DOHH2 (cell line): ENCODE data around the gene PLCB3.

ENCODE experiments used
- H3F3A ChIP-seq: fragments of 200-600 bp; sonication (generic), shearing (Covaris generic); 2 replicates; pipeline ENCODE4 v1.6.0; 2016; ENCODE audit warnings: antibody characterized with exemption, mild to moderate bottlenecking; ENCODE audit not compliant: control insufficient read depth, insufficient read depth
- H3K27ac ChIP-seq: fragments of 200-600 bp; sonication (generic); 2 replicates; pipeline ENCODE4 v1.5.1; 2014; ENCODE audit warnings: low read depth, mild to moderate bottlenecking, low read length, moderate library complexity
- H3K27me3 ChIP-seq: fragments of 200-600 bp; sonication (generic); 2 replicates; pipeline ENCODE4 v1.6.1; 2014; ENCODE audit warnings: mild to moderate bottlenecking, low read length, mixed read lengths; ENCODE audit not compliant: control insufficient read depth
- H3K36me3 ChIP-seq: fragments of 200-600 bp; sonication (generic); 2 replicates; pipeline ENCODE4 v1.6.1; 2014; ENCODE audit warnings: mild to moderate bottlenecking, low read length, moderate library complexity, mixed read lengths; ENCODE audit not compliant: control insufficient read depth
- H3K4me1 ChIP-seq: fragments of 200-600 bp; sonication (generic); 2 replicates; pipeline ENCODE4 v1.6.1; 2014; ENCODE audit warnings: mild to moderate bottlenecking, low read length, mixed read lengths; ENCODE audit not compliant: control insufficient read depth
- H3K4me2 ChIP-seq: fragments of 200-600 bp; sonication (generic); 2 replicates; pipeline ENCODE4 v1.6.0; 2014; ENCODE audit warnings: mild to moderate bottlenecking, low read length, moderate library complexity
- H3K4me3 ChIP-seq: fragments of 200-600 bp; sonication (generic); 2 replicates; pipeline ENCODE4 v1.5.1; 2014; ENCODE audit warnings: mild to moderate bottlenecking, low read length, mixed read lengths
- H3K79me2 ChIP-seq: fragments of 200-600 bp; sonication (generic); 2 replicates; pipeline ENCODE4 v1.6.1; 2014; ENCODE audit warnings: mild to moderate bottlenecking, low read length, mixed read lengths; ENCODE audit not compliant: control insufficient read depth
- H3K9me2 ChIP-seq: fragments of 200-600 bp; sonication (generic); replicated peaks from 2 replicates; pipeline ENCODE4 v1.6.1; 2014; ENCODE audit warnings: mild to moderate bottlenecking, low read length, mixed read lengths; ENCODE audit not compliant: control insufficient read depth
- H3K9me3 ChIP-seq: fragments of 200-600 bp; sonication (generic); 2 replicates; pipeline ENCODE4 v1.6.1; 2014; ENCODE audit warnings: antibody characterized with exemption, low read length, mixed read lengths; ENCODE audit not compliant: control insufficient read depth, insufficient read depth
- H4K20me1 ChIP-seq: fragments of 200-600 bp; sonication (generic); 2 replicates; pipeline ENCODE4 v1.6.0; 2014; ENCODE audit warnings: low read depth, mild to moderate bottlenecking, antibody characterized with exemption, low read length, moderate library complexity; ENCODE audit not compliant: control insufficient read depth, insufficient read depth
- EZH2phosphoT487 ChIP-seq: fragments of 200-600 bp; sonication (generic); IDR thresholded peaks from 2 replicates; pipeline ENCODE4 v1.6.1; 2017; ENCODE audit warnings: borderline replicate concordance, mild to moderate bottlenecking, antibody characterized with exemption, low read length, moderate library complexity, mixed read lengths
- TF ChIP-seq, protein P1 (sequence below): fragments of 200-600 bp; sonication (generic); IDR thresholded peaks from one replicate; pipeline ENCODE4 v1.5.1; 2014; ENCODE audit warnings: antibody characterized with exemption, mild to moderate bottlenecking, low read depth, low read length; ENCODE audit not compliant: poor library complexity, severe bottlenecking

PLCB3 gene

DNA sequence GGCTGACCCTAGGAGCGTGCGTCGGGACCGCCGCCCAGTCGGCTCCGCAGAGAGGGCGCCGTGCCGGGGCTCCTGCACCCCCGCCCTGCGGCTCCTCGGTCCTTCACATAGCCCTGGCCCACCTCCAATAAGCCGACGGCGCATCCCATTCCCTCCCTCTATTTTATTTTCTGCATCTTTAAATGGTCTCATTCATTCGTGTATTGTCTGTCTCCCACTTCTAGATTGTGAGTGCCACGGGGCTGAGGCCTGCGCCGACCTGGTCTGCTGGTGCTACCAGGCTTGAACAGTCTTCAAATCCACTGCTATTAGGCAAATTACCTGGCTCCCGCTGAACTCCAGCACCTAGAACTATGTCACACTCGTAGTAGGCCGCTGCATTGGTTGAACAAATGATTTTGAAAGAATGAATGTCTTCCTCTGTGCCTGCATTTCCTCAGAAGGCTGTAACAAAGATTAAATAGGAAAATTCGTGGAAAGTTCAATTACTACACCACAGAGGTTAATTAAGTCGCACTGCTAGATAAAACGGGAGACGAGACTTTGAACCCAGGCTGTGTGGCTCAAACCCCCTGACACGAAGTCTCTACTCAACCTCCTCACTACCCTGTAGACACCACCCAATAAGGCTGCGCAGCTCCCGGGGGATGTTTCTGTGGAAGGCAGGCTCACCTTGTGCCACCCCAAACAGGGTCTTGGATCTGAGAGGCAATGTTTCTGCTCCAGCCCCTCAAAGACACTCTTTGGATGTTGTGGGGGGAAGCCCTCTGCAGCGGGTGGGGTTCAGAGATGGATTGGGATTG lies 3.4 kb upstream of the PLCB3 start:
- peak overlapping the region; percentile 78 for H3K4me3 ChIP-seq
- H3F3A ChIP-seq: peaks cover 29% of the 10 kb centered on the region
- no peaks in the 10 kb centered on the region for H3K9me3 ChIP-seq
- H4K20me1 ChIP-seq: peaks cover 2% of the 10 kb centered on the region; the same call in 1 of the 2 replicates
- H3K27me3 ChIP-seq: no peaks in the 10 kb centered on the region
- H3K79me2 ChIP-seq: peaks cover 42% of the 10 kb centered on the region
- H3K4me1 ChIP-seq: peaks cover 62% of the 10 kb centered on the region
- peaks cover 33% of the 10 kb centered on the region for H3K36me3 ChIP-seq
- H3K27ac ChIP-seq: no peak overlapping the region
- no peaks in the 10 kb centered on the region for H3K9me2 ChIP-seq
- TF ChIP-seq, protein P1, sequence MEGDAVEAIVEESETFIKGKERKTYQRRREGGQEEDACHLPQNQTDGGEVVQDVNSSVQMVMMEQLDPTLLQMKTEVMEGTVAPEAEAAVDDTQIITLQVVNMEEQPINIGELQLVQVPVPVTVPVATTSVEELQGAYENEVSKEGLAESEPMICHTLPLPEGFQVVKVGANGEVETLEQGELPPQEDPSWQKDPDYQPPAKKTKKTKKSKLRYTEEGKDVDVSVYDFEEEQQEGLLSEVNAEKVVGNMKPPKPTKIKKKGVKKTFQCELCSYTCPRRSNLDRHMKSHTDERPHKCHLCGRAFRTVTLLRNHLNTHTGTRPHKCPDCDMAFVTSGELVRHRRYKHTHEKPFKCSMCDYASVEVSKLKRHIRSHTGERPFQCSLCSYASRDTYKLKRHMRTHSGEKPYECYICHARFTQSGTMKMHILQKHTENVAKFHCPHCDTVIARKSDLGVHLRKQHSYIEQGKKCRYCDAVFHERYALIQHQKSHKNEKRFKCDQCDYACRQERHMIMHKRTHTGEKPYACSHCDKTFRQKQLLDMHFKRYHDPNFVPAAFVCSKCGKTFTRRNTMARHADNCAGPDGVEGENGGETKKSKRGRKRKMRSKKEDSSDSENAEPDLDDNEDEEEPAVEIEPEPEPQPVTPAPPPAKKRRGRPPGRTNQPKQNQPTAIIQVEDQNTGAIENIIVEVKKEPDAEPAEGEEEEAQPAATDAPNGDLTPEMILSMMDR: no peak
- TF ChIP-seq EZH2phosphoT487: no peak
- peak overlapping the region; percentile 85 for H3K4me2 ChIP-seq

DNA sequence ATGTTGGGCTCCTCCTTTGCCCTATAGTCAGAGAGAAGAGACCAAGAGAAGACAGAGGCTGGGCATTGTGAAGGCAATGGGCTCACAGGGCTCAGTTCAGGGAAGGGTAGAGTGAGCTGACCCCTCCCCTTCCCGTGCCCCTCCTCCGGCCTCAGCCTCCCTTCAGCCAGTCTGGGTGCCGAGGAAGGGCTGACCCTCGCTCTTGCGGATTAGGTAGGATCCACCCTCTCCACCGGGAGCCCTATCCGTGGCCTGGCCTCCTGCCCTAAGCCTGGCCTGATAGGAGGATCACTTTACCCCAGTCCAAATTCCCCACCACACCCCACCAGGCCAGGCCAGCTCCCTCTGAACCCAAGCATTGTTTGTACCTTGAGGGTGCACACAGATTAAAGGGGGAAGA lies 2.8 kb upstream of the PLCB3 start:
- TF ChIP-seq EZH2phosphoT487: no peak
- TF ChIP-seq, protein P1: no peak
- Histone ChIP-seq H3K9me3 (no peaks in the 10 kb centered on the region), H3K4me2 (no peak overlapping the region), H3K4me1 (peaks cover 59% of the 10 kb centered on the region), H3K79me2 (peaks cover 39% of the 10 kb centered on the region), H4K20me1 (peaks cover 5% of the 10 kb centered on the region; the same call in 1 of the 2 replicates), H3K9me2 (no peaks in the 10 kb centered on the region), H3K27ac (no peak overlapping the region), H3F3A (peaks cover 29% of the 10 kb centered on the region), H3K36me3 (peaks cover 27% of the 10 kb centered on the region), H3K4me3 (no peak overlapping the region), H3K27me3 (no peaks in the 10 kb centered on the region)

DNA sequence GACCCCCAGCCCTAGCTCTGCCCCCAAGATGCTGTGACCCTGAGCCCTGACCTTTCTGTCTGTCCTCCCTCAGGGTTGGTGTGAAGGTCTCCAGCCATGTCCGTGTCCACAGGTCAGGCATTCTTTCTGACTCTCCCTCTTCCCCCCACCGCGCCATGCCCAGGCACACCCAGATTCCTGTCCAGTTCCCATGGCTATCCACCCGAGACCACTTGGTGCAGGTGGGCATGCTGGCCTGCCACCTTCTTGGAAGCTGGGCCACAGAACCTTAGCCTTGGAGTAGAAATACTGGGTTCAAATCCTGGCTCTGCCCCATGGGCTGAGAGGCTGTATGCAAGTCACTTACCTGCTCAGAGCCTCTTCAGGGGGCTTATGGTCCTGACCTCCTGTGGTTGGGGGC lies 2.3 kb upstream of the PLCB3 start:
- Histone ChIP-seq H3K36me3 (peaks cover 22% of the 10 kb centered on the region), H3K27me3 (no peaks in the 10 kb centered on the region), H3K4me1 (peaks cover 54% of the 10 kb centered on the region), H3K4me2 (no peak overlapping the region), H3K9me3 (no peaks in the 10 kb centered on the region), H4K20me1 (peaks cover 5% of the 10 kb centered on the region; the same call in 1 of the 2 replicates), H3K27ac (no peak overlapping the region), H3K9me2 (no peaks in the 10 kb centered on the region), H3F3A (peaks cover 24% of the 10 kb centered on the region), H3K79me2 (peaks cover 36% of the 10 kb centered on the region), H3K4me3 (no peak overlapping the region)
- TF ChIP-seq EZH2phosphoT487: no peak
- TF ChIP-seq, protein P1: no peak
